GM18508 (cell line): ENCODE measurements around the gene RIN1.
"Not testable (repeated sequence)": the region's sequence is repeated elsewhere in the genome, so short reads cannot be mapped to it uniquely, and the experiment has no call there.

ENCODE experiments used
- ATAC-seq: cut with Tn5 transposase; IDR thresholded peaks from one replicate; pipeline ENCODE4 v1.9.1; 2021; ENCODE audit warnings: moderate number of reproducible peaks; ENCODE audit not compliant: insufficient read depth, unreplicated experiment

Gene RIN1, protein sequence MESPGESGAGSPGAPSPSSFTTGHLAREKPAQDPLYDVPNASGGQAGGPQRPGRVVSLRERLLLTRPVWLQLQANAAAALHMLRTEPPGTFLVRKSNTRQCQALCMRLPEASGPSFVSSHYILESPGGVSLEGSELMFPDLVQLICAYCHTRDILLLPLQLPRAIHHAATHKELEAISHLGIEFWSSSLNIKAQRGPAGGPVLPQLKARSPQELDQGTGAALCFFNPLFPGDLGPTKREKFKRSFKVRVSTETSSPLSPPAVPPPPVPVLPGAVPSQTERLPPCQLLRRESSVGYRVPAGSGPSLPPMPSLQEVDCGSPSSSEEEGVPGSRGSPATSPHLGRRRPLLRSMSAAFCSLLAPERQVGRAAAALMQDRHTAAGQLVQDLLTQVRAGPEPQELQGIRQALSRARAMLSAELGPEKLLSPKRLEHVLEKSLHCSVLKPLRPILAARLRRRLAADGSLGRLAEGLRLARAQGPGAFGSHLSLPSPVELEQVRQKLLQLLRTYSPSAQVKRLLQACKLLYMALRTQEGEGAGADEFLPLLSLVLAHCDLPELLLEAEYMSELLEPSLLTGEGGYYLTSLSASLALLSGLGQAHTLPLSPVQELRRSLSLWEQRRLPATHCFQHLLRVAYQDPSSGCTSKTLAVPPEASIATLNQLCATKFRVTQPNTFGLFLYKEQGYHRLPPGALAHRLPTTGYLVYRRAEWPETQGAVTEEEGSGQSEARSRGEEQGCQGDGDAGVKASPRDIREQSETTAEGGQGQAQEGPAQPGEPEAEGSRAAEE

DNA sequence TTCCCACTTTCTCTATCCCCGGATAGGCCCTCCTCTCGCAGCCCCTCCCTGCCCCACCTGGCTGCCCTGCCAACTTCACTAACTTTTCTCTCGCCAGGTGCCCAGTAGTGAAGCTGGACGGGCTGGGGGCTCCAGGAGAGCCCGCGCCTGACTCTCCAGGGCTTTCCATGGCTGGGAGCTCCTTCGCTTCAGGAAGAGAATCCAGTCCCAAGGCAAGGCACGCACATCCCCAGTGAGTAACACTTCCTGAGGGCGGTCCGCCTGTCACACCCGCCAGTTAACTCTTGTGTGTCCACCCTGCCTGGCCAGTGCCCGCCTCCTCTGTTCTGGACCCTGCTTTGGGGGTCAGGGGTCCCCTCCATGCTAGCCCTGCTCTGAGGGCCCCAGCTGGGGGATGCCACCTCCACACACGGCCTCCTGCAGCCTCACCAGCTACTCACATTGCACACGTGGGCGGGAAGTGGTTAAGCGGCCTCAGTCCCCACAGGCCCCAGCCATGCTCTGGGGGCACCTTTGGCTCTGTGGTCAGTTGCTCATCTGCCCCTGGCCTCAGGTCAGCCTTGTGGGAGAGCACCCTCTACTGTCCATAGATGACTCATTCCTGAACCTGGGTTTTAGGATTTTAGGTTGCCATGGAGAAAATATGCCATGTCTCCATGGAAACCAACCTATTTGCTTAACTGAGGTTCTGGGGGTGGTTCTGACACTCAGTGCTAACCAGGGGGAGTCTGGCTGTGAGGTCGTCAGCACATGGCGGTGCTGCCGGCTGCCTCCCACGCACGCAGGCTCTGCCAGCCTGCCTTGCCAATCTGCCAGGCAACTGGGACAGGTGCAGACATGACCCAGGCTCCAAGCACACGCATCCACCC is at the start of gene RIN1:
Gene RIN1, minus strand, starts transcription at position 201 of the 869 bp plus-strand sequence. Its CDS starts 32 bp downstream, at position 169.
- peak; percentile 50 for ATAC-seq

DNA sequence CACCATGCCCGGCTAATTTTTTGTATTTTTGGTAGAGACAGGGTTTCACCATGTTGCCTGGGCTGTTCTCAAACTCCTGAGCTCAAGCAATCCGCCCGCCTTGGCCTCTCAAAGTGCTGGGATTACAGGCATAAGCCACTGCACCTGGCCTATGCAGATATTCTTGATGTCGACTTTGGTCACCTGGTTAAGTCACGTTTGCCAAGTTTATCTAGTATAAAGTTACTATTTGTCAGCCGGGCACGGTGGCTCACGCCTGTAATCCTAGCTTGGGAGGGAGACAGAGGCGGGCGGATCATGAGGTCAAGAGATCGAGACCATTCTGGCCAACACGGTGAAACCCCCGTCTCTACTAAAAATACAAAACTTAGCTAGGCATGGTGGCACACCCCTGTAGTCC is 48.1 kb upstream of the RIN1 start:
- ATAC-seq: not testable (repeated sequence)

DNA sequence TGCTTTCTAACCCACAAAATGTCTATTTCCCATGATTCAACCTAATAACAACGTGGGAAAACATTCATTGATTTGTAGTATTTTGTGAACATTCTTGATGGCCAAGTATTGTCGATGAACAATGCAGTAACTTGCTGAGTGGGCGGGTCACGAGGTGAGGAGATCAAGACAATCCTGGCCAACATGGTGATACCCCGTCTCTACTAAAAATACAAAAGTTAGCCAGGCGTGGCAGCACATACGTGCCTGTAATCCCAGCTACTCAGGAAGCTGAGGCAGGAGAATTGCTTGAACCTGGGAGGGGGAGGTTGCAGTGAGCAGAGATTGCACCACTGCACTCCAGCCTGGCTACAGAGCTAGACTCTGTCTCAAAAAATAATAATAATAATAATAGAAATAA is 44.0 kb upstream of the RIN1 start:
- not testable (repeated sequence) for ATAC-seq

DNA sequence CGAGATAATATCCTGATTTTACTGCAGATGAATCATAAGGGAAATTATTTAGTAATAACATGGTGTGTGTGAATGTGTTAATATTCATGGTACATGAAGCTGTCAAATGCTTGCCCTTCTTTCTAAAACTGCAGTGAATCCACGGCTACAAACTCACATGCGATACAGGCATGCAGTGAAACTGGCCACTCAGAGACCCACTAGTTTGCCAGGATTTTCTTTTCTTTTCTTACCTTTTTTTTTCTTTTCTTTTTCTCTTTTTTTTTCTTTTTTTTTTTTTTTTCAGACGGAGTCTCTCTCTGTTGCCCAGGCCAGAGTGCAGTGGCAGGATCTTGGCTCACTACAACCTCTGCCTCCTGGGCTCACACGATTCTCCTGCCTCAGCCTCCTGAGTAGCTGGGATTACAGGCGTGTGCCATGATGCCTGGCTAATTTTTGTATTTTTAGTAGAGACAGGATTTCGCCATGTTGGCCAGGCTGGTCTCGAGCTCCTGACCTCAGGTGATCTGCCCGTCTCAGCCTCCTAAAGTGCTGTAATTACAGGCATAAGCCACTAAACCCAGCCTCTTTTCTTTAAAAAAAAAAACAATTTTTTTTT is 37.6 kb upstream of the RIN1 start:
- not testable (repeated sequence) for ATAC-seq

DNA sequence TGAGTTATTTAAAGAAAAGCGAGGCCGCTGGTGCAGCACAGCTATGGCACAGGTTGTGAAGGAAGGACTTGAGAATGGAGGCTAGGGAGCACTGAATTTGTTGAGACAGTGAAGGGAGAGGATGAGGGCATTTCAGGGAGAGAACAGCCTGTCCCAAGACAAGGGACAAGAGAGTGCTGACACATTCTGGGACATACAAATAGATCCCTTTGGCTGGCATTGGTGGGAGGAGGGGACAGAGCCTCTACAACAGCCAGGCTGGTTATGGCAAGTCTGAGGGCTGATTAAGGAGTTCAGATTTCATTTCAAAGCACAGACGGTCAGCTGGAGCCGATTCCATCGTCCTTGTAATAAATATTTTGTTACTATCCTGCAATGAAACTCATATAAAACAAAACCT is 37.0 kb upstream of the RIN1 start:
- ATAC-seq: no peak

DNA sequence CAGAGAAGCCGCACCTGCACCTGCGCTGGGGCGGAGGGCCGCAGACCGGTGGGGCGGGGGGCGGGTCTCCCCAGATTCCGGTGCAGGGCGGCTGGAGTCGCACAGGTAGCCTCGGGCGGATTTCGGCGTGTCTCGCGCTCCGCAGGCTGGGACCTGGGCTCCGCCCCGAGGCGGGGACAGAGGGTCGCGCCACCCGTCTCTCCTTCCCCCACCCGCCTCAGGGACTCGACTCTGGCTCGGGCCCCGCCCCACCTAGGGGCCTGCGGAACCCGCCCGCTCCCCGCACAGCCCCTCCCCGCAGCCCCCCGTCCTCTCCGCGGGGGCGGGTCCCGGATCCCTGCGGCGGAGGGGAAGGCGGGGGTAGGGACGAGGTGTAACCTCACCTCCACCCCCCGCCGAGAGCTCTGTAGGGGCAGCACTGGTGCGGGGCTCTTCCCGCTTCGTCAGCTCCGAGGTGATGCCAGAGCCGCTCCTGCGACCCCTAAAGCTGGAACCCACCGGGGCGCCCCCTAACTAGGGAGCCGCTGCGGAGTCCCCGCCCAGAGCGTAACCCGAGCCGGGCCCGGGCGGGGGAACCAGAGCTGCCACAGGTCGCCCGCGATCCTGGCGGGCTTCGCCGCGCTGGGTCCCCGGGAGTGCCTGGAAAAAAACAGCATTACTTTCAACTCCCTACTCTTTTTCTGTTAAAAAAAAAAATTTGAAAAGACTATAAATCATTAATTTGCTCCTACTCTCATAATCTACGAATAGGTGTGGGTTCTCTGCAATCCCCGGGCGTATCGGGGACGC is 35.6 kb upstream of the RIN1 start, which contains the start of gene SLC29A2:
Gene SLC29A2, minus strand, starts transcription at position 134 of the 789 bp plus-strand sequence. CDS start 169 bp downstream, outside the sequence.
- no peak for ATAC-seq

DNA sequence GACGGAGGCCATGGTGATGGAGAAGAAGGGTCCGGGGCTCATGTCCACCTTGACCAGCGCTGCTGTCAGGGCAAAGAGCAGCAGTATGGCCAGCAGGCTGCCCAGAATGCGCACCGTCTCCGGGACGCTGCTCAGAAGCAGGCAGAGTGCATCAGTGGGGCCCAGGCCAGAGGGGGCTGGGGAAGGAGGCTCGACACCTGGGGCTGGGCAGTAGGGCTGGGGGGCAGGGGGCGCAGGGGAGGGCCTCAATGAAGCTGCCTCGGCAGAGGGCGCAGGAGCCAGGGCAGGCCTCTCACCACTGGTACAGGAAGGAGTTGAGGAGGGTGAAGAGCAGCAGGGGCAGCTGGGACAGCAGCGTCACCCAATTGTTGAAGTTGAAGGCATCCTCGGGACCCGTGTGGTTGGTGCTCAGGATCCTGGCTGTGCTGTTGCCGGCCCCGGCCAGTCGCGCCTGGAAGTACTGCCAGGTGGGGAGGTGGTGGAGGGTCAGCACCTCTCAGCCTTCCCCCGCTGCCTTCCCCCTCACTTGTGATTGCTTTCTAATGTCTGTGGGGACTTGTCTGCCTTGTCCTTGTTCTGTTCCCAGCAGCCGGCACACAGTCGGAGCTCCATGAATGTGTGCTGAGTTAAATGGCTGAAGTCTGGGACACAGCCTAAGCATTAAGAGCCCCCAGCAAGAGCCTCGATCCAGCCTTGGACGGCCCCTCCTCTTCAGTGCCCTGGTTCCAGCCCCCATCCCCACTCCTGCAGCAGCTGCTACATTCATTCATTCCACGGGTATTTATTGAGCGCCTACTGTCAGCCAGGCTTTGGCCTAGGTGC is 33.0 kb upstream of the RIN1 start:
- ATAC-seq: no peak

DNA sequence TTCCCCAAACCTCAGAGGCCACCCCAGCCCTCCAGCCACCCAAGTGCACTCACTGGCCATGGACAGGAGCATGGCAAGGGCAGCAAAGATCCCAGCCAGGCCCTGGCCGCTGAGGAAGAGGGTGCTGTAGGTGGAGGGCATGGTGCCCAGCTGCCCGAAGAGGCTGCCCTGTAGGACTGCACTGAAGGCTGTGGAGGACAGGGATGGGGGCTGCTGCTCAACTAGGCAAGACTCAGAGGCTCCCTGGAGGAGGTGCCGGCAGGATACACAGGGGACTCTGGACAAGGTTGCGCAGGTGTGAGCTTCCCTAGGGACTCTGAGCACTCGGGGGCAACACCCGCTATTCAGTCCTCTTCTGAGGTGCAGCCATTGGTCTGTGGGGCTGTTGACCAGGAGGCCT is 32.2 kb upstream of the RIN1 start:
- no peak for ATAC-seq

DNA sequence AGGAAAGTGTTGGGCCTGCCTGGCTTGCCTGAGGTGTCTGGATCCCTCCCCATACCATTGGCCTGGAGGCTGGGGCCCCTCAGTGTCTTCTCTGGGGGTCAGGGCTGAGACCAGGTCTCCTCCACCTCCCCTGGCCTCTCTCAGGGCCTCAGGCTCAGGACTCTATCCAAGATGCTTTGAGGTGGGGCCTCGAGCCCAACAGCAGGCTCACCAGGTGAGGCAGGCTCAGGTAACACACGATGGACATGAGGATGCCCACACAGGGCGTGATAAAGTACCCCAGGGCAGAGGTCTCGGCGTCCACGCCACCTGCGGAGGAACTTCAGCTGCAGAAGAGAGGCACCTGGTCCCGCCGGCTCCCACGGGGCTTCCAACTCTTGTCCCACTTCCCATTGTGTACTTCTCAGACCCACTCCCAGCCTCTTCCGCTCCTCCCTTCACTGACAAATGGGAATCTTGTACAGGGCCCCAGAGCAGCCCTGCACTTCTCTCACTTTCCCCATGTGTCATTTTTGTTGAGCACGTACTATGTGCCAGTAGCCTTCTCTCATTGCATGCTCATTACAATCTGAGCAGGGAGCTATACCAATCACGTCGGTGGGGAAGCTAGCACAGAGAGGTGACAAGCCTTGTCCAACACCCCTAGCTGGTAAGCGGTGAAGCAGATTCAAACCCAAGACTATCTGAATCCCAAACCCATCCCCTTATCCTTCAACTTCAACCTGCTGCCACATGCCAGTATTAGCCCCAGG is 31.5 kb upstream of the RIN1 start:
- ATAC-seq: no peak

DNA sequence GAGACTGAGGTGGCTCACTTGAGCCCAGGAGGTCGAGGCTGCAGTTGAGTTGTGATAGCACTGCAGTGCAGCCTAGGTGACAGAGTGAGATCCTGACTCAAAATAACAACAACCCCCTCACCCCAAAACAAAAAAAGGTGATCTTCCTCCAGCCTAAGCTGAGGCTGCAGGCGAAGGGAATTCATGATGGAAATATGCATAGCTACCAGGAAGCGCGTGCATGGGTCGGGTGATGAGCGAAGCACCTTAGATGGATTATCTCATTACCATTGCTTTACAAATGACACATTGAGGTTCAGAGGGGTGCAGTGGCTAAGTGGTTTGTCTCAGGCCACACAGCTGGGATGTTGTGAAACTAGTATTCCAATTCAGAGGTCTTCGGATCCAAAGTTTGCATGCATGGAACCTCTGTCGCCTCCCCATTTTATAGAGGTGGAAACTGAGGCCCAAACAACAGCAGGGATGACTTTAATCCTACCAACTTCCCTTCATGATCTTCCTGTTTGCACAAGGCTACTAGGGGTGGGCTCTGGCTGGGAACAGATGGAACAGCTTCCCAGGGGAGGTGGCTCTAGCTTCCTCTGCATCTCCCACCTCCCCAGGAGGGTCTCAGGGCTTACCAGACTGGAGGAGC is 30.7 kb upstream of the RIN1 start:
- no peak for ATAC-seq

DNA sequence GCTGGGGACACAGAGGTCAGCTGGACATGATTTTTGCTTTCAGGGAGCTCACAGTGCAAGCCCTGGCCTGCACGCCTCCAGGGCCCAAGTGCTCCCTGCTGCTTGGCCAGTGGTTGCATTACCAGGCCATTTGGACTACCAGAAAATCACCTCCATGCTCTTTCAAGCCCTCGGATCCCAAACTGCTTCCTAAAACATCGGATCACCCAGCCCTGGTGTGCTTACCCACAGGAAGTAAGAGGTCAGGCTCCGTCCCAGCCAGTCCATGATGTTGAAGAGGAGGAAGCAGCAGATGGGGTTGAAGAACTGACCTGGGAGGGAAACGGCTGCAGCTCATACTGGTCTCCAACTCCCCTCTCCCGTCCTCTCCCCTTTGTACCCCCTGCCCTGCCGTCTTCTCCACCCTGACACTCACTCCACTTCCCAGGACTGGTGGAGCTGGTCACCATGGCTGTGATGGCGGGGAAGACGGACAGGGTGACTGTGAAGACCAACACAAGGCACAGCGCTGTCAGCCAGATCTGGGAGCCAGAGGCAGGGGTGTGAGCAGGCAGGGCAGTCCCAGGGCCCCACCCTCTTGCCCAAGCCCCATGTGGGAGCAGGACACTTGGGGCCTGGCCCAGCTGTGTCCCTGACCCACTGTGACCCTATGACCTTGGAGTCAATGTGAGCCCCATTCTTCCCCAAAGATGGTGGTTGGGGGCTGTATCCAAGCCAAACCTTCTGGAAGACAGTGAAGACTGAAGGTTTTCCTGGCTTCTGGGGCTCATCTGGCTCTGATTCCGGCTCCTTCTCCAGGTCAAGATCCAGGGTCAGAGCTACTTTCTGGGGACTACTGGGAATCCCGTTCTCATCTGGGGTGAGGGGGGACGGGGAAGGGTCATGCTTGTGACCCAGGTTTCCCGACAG is 29.7 kb upstream of the RIN1 start:
- ATAC-seq: no peak

DNA sequence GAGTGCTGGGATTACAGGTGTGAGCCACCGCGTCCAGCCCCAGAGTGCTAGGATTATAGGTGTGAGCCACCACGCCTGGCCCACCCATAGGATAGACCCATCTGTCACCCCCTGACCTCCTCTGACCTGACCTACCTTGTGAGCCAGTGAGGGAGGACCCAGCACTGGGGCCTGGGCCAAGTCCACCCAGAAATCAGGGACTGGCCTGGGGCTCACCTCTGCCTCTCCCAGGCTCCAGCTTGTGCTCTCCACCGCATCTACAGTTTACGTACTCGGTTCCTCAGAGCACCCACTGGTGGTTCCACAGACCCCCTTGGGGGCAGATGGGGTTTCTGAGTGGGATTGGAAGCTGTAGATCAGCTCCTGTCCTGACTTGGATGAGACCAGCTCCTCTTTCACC is 28.9 kb upstream of the RIN1 start:
- no peak for ATAC-seq

DNA sequence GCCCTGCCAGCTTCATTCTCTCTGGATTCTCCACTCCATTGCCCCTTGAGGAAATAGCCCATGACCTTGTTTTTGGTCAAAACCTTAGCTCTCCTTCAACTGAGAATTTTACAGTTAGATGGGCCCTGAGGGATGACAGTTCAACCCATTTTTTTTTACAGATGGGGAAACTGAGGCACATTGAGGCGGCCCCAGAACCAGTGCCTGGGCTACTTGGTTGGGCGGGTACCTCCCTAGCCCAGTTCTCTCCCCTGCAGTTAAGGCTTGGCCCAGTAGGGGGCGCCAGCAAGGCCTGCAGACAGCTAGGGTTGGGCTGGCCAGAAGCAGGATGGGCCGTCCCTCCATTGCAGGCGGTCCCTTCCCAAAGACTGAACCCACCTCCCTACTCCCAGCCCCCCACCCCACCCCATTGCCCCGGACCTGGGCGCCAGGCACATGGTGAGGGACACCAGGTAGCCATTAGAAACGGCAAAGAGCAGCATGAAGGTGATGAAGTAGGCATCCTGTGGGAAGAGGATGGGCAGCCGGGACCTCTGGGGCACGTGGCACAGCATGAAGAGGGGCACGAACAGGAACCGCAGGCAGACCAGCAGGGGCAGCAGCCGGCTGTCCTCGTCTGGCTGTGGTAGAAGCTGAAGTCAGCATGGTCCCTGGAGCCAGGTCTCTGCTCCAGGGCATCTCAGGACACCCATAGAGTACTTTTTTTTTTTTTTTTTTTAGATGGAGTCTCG is 27.7 kb upstream of the RIN1 start:
- ATAC-seq: no peak

DNA sequence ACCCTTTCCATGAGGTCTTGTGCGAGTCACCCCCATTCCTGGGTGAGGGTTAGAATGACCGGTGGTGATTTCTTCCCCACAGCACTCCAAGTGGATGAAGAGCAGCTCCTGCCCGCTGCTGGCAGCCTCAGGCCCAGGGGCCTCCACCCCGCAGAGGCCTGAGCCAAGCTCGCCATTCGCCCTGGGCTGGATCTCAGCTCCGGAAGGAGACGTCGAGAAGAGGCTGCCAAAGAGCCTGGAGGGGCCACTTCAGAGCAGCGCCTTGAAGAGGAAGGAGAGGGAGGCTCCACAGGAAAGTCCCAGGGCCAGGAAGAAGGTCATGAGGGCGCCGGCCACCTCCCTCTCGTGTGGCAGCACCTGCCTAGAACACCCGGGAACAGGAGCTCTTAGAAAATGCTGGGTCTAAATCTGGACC is 27.0 kb upstream of the RIN1 start:
- ATAC-seq: no peak

DNA sequence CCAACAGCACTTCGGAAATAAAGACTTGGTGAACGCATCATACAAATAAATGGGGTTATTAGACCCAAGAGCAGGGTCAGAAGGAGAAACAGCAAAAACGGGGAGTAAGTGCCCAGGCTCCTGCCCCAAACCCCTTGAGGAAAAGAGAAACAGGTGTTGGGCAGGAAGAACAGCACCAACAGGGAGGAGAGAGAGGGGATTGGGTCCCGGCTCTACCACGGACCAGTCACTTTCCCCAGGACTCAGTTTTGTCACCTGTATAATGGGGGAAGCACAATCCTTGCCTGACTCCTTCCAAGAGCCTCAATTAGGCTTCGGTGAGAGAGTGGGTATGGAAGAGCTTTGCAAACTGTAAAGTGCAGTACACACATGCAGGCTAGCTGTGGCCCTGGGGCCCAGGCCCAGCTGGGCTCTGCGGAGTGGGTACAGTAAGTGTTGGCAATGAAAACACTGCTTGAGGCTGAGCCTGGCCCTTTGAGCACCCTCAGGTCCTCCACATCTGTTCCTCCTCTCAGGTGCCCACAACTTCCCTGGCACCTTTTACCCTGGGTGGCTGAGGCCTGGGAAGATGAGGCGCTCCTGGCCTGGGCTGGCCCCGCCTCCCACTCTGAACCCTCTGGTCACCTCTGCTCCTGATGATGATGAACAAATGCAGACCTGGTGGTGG is 26.4 kb upstream of the RIN1 start:
- no peak for ATAC-seq
